ENCODE results near the gene PHRF1. TPM values are rescaled to one million over a fixed set of nuclear protein-coding genes. Genes with fewer than 3 reads are reported as not detected.

The PHRF1 gene
- total RNA-seq, 1 donor from 2014 or later: 25.4 TPM

DNA sequence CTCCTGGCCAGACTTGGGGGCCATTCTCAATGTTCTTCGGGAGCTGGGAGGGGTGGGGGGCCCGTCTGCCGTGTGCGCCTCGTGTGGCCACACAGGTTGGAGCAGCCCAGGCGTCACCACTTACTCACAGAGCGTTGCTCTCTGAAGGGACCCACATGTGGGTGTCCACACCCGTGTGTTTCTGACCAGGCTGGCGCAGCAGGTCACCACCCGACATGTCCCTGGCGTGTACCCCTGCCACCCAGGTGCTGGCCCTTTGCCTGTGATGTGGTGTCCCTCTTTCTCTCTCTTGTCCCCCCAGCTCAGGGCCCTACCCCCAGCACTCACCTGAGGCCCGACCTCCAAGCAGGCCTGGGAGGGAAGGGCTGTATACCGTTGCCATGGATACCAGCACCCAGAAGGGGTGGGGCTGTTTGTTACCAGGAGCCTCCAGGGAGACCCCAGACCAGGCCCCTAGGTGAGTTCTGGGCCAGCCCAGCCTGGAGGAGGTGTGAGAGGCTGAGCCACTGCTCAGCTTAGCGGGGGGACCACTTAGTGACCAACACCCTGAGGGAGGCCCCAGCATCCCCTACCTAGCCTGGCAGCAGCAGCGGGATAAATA lies 17.1 kb upstream of the PHRF1 start:
- Histone ChIP-seq H3K4me1 (peaks cover 16 to 21% of the 10 kb centered on the region in 2 donors), H3K36me3 (no peaks in the 10 kb centered on the region), H3K4me3 (no peak overlapping the region), H3K9me3 (no peaks in the 10 kb centered on the region), H3K27me3 (peaks cover 20% of the 10 kb centered on the region), H3K27ac (no peak overlapping the region)
- DNase-seq (ENCODE audit: low spot score in 2 of 2): no peak
- TF ChIP-seq CTCF (IDR thresholded peaks at IDR 0.05): no peak
- intact Hi-C loops (cut with DNase I): loop anchor here (5.0 kb wide), 1 partner anchor 68 kb away; the partner anchor contains the start of gene SCT

DNA sequence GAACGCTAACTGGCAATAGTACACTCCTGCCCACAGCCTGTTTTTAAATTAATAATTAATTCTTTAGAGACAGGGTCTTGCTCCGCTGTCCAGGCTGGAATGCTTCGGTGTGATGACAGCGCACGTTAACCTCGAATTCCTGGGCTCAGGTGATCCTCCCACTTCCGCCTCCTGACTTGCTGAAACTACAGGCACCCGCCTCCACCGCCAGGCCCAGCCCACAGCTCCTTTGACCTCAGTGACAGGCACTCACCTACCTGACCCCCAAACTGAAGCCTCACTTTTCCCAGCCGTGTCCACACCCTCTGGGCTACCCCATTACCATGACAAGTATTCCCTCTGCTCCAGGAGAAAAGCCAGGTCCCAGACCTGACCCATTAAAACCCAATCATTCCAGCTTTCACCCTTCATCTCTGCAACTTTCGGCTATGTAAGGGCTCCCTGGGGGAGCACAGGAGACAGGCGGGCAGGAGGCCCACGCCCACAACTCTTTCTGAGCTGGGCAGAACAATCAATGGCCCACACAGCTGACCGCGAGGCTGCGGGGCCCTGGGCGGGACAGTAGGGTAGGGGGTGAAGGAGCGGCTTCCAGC lies 16.5 kb upstream of the PHRF1 start:
- H3K27me3 ChIP-seq: peaks cover 15% of the 10 kb centered on the region
- intact Hi-C loops (cut with DNase I): loop anchor here (1.0 to 5.0 kb wide), 3 partner anchors 8 to 67 kb away; partner anchors contain the start of genes HRAS and SCT
- H3K4me1 ChIP-seq: peaks cover 16 to 17% of the 10 kb centered on the region in 2 donors
- TF ChIP-seq CTCF (IDR thresholded peaks at IDR 0.05): no peak
- peak overlapping the region; percentile 63 to 86 for H3K4me3 ChIP-seq
- no peak for DNase-seq (ENCODE audit: low spot score in 2 of 2)
- no peaks in the 10 kb centered on the region for H3K36me3 ChIP-seq
- no peak overlapping the region for H3K27ac ChIP-seq
- no peaks in the 10 kb centered on the region for H3K9me3 ChIP-seq

DNA sequence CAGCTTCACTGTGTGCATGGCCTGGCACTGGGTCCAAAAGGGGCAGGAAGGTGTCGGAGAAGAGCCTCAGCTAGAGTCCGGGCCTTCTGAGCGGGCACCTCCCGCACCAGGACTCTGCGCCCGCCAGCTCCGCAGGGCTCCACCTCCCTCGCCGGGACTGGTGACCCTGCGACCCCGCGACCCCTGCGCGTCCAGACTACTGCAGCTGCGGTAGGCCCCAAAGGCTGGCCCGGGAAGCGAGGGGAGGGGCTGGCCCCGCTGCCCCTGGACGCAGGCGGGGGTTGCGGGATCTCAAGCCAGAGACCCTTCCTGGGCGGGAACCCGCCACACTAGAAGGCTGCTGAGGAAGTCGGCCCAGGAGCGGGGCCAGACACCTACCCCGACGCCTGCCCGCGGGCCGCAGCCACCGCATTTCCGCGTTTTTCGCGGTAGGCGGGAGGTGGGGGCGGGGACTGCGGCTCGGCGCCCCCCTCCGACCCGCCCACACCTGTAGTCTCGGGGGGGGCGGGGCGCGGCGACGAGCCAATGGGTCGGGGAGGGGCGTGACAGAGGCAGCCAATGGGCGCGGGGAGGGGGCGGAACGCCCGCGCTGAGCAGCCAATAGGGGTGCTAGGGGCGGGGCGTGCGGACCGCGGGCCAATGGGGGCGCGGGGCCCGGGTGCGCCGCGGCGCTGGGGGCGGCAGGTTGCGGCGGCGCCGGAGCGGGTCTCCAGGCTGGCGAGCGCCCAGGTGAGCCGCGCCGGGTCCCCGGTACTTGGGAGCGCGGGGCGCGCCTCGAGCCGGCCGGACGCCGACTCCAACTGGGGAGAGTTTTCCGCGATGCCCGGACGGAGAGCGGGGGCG lies 15.7 kb upstream of the PHRF1 start, which contains the start of the genes LMNTD2 and RASSF7:
Gene LMNTD2 (minus strand): TSS at position 434 of the 843 bp plus-strand sequence. CDS start 22 bp downstream, at position 412.
Gene RASSF7 (plus strand): TSS at position 666 of the 843 bp plus-strand sequence. CDS start 799 bp downstream, outside the sequence.
- Histone ChIP-seq H3K27me3 (peaks cover 10% of the 10 kb centered on the region), H3K36me3 (no peaks in the 10 kb centered on the region), H3K27ac (no peak within 1 kb of the TSS), H3K9me3 (no peaks in the 10 kb centered on the region), H3K4me3 (peak within 1 kb of the TSS; percentile 63 to 86), H3K4me1 (peaks cover 11 to 12% of the 10 kb centered on the region in 2 donors)
- DNase-seq (ENCODE audit: low spot score in 2 of 2): peak; percentile 68 to 94
- no peak for TF ChIP-seq CTCF (IDR thresholded peaks at IDR 0.05)
- intact Hi-C loops (cut with DNase I): loop anchor here (1.0 kb wide), 3 partner anchors 8 to 25 kb away; partner anchors contain the start of gene HRAS

DNA sequence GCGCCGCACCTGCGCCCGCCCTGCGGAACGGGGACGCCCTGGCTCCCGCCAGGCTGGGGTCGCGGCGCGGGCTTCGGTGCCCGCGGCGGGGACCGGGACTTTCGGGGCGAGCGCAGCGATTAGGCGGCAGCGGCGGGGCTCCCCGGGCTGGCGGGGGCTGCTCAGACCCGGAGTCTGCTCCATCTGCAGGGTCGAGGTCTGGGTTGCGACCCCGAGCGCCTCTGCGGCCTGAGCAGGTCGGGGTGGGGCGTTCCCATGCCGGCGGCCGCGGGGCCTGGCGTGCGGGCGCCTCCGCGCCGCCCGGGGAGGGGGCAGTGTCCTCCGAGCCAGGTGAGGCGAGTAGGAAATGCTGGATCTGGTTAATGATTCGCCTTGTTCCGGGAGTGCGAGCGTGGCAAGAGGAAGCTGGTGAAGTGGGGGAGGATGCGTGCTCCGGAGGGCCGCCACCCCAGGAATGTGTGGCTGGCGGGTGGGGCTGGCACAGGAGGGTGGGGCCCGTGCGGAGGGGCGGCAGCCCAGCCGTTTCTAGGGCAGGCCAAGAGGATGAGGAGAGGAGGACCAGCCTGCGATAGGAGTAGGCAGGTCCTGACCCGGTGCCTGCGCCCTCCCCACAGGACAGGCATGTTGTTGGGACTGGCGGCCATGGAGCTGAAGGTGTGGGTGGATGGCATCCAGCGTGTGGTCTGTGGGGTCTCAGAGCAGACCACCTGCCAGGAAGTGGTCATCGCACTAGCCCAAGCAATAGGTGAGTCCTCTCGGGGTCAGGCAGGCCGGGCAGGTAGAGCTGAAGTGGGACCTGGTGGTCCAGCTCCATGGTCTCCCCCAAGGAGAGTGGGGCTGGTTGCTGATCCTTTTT lies 14.9 kb upstream of the PHRF1 start:
- intact Hi-C loops (cut with DNase I): loop anchor here (1.0 kb wide), 1 partner anchor 14 kb away; no protein-coding TSS in a partner anchor
- TF ChIP-seq CTCF (IDR thresholded peaks at IDR 0.05): no peak

More for the DNA sequence above, 14.9 kb upstream of the PHRF1 start:
- Histone ChIP-seq H3K27ac (no peak overlapping the region), H3K4me1 (peaks cover 5 to 9% of the 10 kb centered on the region in 2 donors), H3K36me3 (no peaks in the 10 kb centered on the region), H3K9me3 (no peaks in the 10 kb centered on the region), H3K27me3 (peaks cover 2% of the 10 kb centered on the region), H3K4me3 (peak overlapping the region; percentile 63 to 86)
- DNase-seq (ENCODE audit: low spot score in 2 of 2): no peak
